GM04503 (cell line): ENCODE measurements around the gene TMEM255B.
A peak's percentile ranks its signal among the peaks of the same experiment; 100 is the strongest.

Source experiments
- DNase-seq: peaks from one replicate; pipeline ENCODE4 v3.0.0-alpha.2; 2012; ENCODE audit warnings: low read depth

The TMEM255B gene

GRCh38 chr13:113849546-113849945 is 90.5 kb downstream of the TMEM255B start:
- no peak for DNase-seq

DNA sequence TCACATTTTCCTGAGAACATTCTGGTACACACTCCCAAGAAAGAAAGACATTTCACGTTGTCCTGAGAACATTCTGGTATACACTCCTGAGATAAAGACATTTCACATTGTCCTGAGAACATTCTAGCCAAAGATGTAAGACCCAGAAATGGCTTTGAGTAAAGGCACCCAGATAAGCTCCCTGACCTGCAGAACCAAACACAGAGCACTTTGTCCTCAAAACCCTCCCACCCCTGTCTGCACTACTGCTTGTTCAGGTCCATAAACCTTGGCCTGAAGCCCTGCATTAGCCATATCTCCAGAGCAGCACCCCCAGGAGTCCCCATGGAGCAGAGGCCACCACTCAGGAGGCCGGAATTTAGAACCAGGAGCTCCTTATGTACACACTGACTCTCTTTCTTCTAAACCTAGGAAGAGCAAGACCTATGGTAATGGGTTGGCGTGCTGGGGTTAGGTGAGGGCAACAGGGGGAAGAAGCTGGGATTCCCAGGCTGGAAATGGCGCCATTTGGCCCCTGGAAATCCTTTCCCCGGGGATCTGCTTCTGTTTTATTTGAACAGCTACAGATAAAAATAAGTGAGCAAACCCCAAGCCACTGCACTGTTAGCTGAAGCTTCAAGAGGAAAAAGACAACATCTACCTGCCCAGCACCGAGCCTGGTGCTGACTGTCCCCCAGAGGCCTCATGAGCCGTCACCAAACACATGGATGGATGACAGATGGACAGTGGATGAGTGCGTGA is 91.1 kb downstream of the TMEM255B start:
- DNase-seq, result no peak

- no peak for DNase-seq
These were observed 91.9 kb downstream of the TMEM255B start for GRCh38 chr13:113850722-113851479.

GRCh38 chr13:113851480-113851803 is 92.4 kb downstream of the TMEM255B start:
- no peak for DNase-seq

DNA sequence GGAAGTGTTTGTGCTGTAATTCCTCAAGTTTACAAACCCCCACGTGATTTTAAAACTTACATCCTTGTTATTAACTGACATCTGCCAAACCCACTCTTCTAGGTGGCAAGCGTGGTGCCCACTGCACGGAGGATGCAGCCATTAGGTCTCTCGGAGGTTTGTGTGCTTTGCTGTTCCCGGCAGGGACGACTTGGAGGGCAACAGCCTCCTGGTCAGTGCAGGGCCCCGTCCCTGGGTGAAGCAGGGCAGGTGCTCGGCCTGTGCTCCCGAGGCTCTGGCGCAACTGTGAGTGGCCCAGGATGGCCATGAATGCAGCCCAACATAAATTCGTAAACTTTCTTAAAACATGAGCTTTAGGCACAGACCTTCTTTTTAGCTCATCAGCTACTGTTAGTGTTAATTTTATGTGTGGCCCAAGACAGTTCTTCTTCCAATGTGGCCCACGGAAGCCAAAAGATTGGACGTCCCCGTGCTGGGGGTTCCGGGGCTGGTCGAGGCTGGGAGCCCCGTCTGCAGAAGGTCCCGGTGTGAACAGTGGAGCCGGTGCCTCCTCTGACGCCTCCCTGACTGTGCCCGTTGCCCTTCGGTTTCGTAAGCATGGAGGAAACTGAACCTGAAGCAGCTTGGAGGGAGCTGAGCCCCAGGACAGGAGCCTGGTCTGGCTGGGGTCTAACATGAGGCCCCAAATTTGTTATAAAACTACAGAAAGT is 93.0 kb downstream of the TMEM255B start:
- no peak for DNase-seq

GRCh38 chr13:113852536-113853517 is 93.8 kb downstream of the TMEM255B start:
- no peak for DNase-seq

DNA sequence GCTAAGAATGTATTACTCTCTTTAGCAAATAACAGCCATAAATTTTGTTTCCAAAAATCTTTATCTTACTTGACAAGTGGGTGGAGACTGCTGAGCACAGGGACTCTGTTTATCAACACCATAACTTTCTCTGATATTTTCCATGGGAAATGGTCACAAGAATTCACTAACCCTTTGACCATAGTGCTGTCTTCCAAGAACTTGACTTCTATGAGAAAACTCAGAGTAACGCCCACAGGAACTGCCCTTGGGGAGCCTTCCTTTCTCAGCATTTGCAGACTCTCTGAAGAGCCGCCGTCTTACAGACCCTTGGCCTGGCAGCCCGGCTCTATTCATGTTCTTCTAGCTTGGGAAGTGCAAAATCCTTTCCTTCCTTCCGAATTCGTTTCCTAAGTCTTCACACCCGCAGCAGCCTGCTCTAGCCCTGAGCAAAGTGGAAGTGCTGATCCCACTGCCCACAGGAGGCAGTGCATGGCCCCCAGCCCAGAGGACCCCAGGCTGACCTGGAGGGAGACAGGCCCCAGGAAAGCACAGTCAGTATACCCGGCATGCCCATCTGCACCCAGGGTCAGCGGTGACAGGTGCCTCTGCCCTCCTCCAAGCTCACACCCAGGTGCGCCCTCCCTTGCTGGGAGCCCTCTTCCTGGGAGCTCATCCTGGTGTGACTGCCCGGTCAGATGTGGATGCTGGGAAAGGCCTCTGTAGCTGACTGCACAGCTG is 94.7 kb downstream of the TMEM255B start:
- no peak for DNase-seq

GRCh38 chr13:113854238-113855011 is 95.4 kb downstream of the TMEM255B start:
- DNase-seq, result peak; percentile 44

DNA sequence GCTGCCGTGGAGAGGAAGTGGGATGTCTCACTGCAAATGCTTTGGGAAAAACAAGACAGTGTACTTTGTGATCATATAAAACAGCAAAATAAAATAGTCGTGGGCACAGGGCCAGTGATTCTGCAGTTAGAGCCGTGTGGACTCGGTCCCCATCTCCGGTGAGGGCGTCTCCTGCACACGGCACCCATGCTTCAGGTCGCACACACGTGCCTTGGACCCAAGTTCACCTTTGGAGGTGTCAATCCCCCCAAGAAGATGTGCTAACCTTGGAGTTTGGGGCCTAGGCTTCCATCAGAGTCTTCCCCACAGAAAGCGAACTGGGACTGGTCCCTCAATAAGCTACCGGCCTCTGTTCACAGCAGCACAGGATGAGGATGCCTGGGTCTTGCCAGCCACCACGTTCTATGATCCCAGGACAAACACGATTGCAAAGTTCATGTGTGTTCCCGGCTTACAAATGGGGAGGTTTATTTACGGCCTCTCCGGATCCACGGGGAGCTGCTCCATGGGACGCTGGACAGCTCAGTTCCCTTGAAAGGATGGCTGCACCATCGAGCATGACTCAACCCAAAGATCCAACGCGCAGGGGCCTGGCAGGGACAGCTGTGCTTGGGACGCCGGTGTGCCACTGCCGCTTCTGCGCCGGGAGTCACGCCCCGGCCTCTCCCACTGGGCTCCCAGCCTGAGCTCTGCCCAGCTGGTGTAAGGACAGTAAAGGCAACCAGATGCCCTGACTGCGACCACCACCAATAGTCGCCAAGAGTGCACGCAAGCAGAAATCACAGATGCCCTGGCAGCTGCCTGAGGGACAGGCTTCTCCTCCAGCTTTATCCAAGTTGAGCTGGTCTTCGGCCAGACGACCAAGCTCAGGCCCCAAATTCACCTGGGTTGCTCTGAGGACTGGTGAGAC is 96.2 kb downstream of the TMEM255B start:
- DNase-seq, result no peak

DNA sequence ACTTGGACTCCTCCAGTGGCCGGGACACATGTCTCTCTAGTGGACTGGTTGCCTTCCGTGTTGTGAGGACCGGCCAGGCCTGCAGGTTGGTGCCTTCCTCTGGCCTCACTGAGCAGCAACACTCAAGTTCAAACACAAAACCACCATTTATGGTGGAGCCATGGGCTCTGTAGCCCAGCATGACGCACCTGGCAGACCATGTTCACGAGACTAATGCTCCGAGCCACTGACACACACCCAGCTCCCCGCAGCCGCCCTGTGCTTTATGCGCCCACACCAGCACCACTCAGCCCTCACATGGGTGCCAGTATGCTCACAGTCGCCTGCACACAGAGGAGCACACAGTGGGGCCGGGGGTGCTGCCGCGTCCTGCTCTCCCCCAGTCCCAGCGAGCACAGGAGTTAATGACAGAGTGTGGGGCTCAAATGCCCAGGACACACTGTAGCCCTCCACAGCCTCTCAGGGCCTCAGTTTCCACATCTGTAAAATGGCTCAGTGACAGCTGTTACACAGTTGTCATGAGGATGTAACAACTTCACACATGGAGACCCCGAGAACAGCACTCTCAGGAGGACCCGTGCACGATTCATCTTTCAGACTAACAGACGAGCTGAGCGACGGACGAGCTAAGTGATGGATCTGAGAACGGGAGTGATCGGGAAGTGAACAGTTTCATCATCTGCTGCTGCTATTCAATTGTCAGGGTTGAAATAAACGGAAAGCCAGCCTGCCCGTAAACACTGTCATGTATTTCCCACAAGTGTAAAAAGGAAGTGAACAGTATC is 97.1 kb downstream of the TMEM255B start:
- DNase-seq, result no peak

GRCh38 chr13:113856716-113857065 is 97.7 kb downstream of the TMEM255B start:
- no peak for DNase-seq

DNA sequence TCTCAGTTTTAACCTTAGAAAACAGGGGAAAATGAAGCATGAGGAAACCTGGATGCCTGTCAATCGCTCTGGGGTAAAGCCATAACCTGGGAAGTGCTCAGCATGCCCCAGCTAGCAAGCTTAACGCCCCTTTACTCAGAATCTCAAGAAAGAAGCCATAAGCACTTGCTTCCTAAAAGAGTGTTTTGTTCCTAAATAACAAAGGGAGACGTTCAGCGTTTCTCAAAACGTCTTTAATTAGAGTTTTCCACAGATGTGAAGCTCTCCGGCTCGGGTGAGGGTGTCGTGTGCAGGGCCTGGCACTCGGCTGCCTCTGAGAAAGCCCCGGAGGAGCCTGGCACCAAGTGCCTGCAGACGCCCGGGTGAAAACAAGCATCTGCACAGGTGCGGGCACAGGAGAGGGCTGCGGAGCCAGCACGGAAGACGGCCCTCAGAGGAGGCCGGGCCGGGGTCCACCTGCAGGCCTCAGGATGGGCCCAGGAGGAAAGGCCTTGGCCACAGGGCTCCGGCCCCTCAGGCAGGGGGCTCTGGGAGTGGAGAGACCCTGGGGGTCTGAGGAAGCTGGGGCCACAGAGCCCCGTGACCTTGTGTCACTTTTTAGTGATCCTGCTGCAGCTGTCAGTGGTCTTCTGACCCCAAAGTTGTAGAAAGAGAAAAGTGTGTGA is 98.6 kb downstream of the TMEM255B start:
- no peak for DNase-seq

GRCh38 chr13:113859311-113860050 is 100.5 kb downstream of the TMEM255B start:
- no peak for DNase-seq

DNA sequence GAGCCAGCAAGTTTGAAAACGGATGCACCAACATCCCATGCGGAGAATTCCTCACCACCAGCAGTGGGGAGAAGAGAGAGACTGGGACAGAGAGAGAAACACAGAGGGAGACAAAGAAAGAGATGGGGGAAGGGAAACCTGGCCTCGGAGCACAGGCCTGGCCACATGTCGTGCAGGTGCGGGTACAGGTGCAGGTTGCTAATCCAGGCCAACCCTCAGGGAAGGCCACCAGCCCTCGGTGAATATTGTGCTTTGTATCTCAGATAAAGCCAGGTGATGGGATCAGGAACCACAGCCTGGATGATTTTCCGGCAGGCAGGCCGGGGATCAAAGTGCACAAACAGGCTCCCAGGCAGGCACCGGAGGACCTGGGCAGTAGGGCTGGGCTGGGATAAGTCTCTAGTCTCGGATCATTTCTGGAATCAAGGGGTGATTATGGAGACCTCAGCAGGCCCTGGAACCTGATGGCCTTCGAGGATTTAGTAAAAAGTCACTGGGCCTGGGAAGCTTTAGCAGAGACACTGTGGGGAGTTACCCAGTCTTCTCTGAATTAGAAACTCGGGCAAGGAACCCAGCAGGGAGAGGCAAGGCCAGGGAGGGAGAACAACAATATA is 101.1 kb downstream of the TMEM255B start:
- DNase-seq, result no peak

GRCh38 chr13:113860665-113861432 is 101.8 kb downstream of the TMEM255B start:
- no peak for DNase-seq

- DNase-seq, result no peak
These were observed 102.5 kb downstream of the TMEM255B start for GRCh38 chr13:113861433-113862030.
